GM19240 (cell line): ENCODE results near the gene ATP2B3.

Source experiments
- DNase-seq: peaks from one replicate; pipeline ENCODE4 v3.0.0; 2011; ENCODE audit warnings: low spot score; ENCODE audit not compliant: insufficient read length

The ATP2B3 gene

GRCh38 chrX:153530411-153531129 lies 13.1 kb downstream of the ATP2B3 start:
- no peak for DNase-seq

GRCh38 chrX:153533091-153533490 lies 15.6 kb downstream of the ATP2B3 start:
- no peak for DNase-seq

- DNase-seq: no peak
These were observed 19.6 kb downstream of the ATP2B3 start for GRCh38 chrX:153537080-153537479.

GRCh38 chrX:153537526-153538295 lies 20.3 kb downstream of the ATP2B3 start:
- no peak for DNase-seq

- DNase-seq: no peak
These were observed 21.0 kb downstream of the ATP2B3 start for GRCh38 chrX:153538424-153538823.

GRCh38 chrX:153539171-153539978 lies 21.9 kb downstream of the ATP2B3 start:
- peak; percentile 55 for DNase-seq

GRCh38 chrX:153539979-153540358 lies 22.5 kb downstream of the ATP2B3 start:
- DNase-seq: no peak

GRCh38 chrX:153544727-153545126 lies 27.3 kb downstream of the ATP2B3 start:
- no peak for DNase-seq

- DNase-seq: no peak
These were observed 28.9 kb downstream of the ATP2B3 start for GRCh38 chrX:153546386-153546785.

GRCh38 chrX:153547195-153547594 lies 29.8 kb downstream of the ATP2B3 start:
- no peak for DNase-seq

- no peak for DNase-seq
These were observed 31.8 kb downstream of the ATP2B3 start for GRCh38 chrX:153549231-153549630.

GRCh38 chrX:153549807-153550206 lies 32.4 kb downstream of the ATP2B3 start:
- DNase-seq: no peak

- DNase-seq: no peak
These were observed 33.7 kb downstream of the ATP2B3 start for GRCh38 chrX:153551135-153551534.

GRCh38 chrX:153554519-153555167 lies 37.2 kb downstream of the ATP2B3 start:
- DNase-seq: peak; percentile 51

GRCh38 chrX:153556767-153557166 lies 39.3 kb downstream of the ATP2B3 start:
- DNase-seq: no peak

GRCh38 chrX:153557618-153558355 lies 40.3 kb downstream of the ATP2B3 start:
- no peak for DNase-seq

- no peak for DNase-seq
These were observed 42.6 kb downstream of the ATP2B3 start for GRCh38 chrX:153560000-153560399.

- DNase-seq: no peak
These were observed 43.0 kb downstream of the ATP2B3 start for GRCh38 chrX:153560466-153560865.

GRCh38 chrX:153561337-153561736 lies 43.9 kb downstream of the ATP2B3 start:
- no peak for DNase-seq

- no peak for DNase-seq
These were observed 45.1 kb downstream of the ATP2B3 start for GRCh38 chrX:153562546-153562945.
